ENCODE measurements around the gene LSM7. TPM values are rescaled to one million over a fixed set of nuclear protein-coding genes. Genes with fewer than 3 reads are reported as not detected.
A peak's percentile ranks its signal among the peaks of the same experiment; 100 is the strongest.

LSM7 gene
- polyA plus RNA-seq, 3 donors = 98.6 to 312 (median 132) TPM

GRCh38 chr19:2361246-2362045 lies 33.1 kb upstream of the LSM7 start:
- Mint-ChIP-seq H3K27ac (no peak overlapping the region), H3K4me1 (no peaks in the 10 kb centered on the region), H3K4me3 (no peak overlapping the region), H3K36me3 (no peaks in the 10 kb centered on the region), H3K27me3 (ENCODE audit: low read depth in 3 of 3) (peaks cover 34 to 36% (median 35%) of the 10 kb centered on the region in 3 donors), H3K9me3 (peaks cover 0 to 5% (median under 1%) of the 10 kb centered on the region in 7 donors)
- Histone ChIP-seq H3K9me3 (replicated peaks in 1 of 2; ENCODE audit: control insufficient read depth in 1 of 2, insufficient read depth in 1 of 2, low read length in 2 of 2) (no peaks in the 10 kb centered on the region), H3K4me2 (replicated peaks; ENCODE audit: extremely low read depth, low read length, poor library complexity, severe bottlenecking) (no peak overlapping the region), H4K20me1 (ENCODE audit: insufficient read depth, low read length) (no peaks in the 10 kb centered on the region), H3K4me1 (ENCODE audit: control insufficient read depth in 1 of 2, insufficient read depth in 2 of 2, low read length in 2 of 2) (no peaks in the 10 kb centered on the region), H3K27me3 (ENCODE audit: control insufficient read depth in 2 of 2, insufficient read depth in 2 of 2, low read length in 2 of 2) (peaks cover 2 to 39% of the 10 kb centered on the region in 2 donors), H2AFZ (ENCODE audit: insufficient read depth, low read depth, low read length, poor library complexity, severe bottlenecking) (no peak overlapping the region), H3K4me3 (replicated peaks in 1 of 3; ENCODE audit: low read depth in 2 of 3, low read length in 3 of 3) (no peak overlapping the region), H3K79me2 (ENCODE audit: insufficient read depth, low read length) (no peaks in the 10 kb centered on the region), H3K36me3 (replicated peaks in 1 of 2; ENCODE audit: control insufficient read depth in 1 of 2, insufficient read depth in 2 of 2, low read length in 2 of 2) (no peaks in the 10 kb centered on the region), H3K27ac (ENCODE audit: low read depth in 1 of 2, low read length in 2 of 2) (no peak overlapping the region), H3K9ac (ENCODE audit: insufficient read depth, low read length, poor library complexity, severe bottlenecking) (no peak overlapping the region)
- WGBS (ENCODE audit: insufficient coverage) = 10% methylated on average over 17 of the region's 24 CpGs
- no peak for DNase-seq
- intact Hi-C loops (cut with micrococcal nuclease) = no loop called here
- no peak for TF ChIP-seq CTCF (IDR thresholded peaks at IDR 0.05)

GRCh38 chr19:2360833-2361232 lies 32.4 kb upstream of the LSM7 start:
- no peak for DNase-seq
- H4K20me1 ChIP-seq (ENCODE audit: insufficient read depth, low read length) = no peaks in the 10 kb centered on the region
- 73% methylated on average over 3 of the region's 11 CpGs for WGBS (ENCODE audit: insufficient coverage)
- no peaks in the 10 kb centered on the region for H3K9me3 ChIP-seq (replicated peaks in 1 of 2; ENCODE audit: control insufficient read depth in 1 of 2, insufficient read depth in 1 of 2, low read length in 2 of 2)
- H3K4me2 ChIP-seq (replicated peaks; ENCODE audit: extremely low read depth, low read length, poor library complexity, severe bottlenecking) = no peak overlapping the region
- H3K9ac ChIP-seq (ENCODE audit: insufficient read depth, low read length, poor library complexity, severe bottlenecking) = no peak overlapping the region
- TF ChIP-seq CTCF (IDR thresholded peaks at IDR 0.05) = no peak
- no peak overlapping the region for H2AFZ ChIP-seq (ENCODE audit: insufficient read depth, low read depth, low read length, poor library complexity, severe bottlenecking)
- peaks cover 0 to 5% (median 0%) of the 10 kb centered on the region in 7 donors for H3K9me3 Mint-ChIP-seq
- no peaks in the 10 kb centered on the region for H3K36me3 Mint-ChIP-seq
- no peaks in the 10 kb centered on the region for H3K4me1 Mint-ChIP-seq
- H3K36me3 ChIP-seq (replicated peaks in 1 of 2; ENCODE audit: control insufficient read depth in 1 of 2, insufficient read depth in 2 of 2, low read length in 2 of 2) = no peaks in the 10 kb centered on the region
- H3K27ac Mint-ChIP-seq = no peak overlapping the region
- H3K27ac ChIP-seq (ENCODE audit: low read depth in 1 of 2, low read length in 2 of 2) = no peak overlapping the region
- no peaks in the 10 kb centered on the region for H3K79me2 ChIP-seq (ENCODE audit: insufficient read depth, low read length)
- intact Hi-C loops (cut with micrococcal nuclease) = no loop called here
- peak overlapping the region in 1 of 2 donors; percentile 66 for H3K4me3 Mint-ChIP-seq
- no peaks in the 10 kb centered on the region for H3K4me1 ChIP-seq (ENCODE audit: control insufficient read depth in 1 of 2, insufficient read depth in 2 of 2, low read length in 2 of 2)
- peaks cover 2 to 39% of the 10 kb centered on the region in 2 donors for H3K27me3 ChIP-seq (ENCODE audit: control insufficient read depth in 2 of 2, insufficient read depth in 2 of 2, low read length in 2 of 2)
- peaks cover 31 to 34% (median 32%) of the 10 kb centered on the region in 3 donors for H3K27me3 Mint-ChIP-seq (ENCODE audit: low read depth in 3 of 3)
- H3K4me3 ChIP-seq (replicated peaks in 1 of 3; ENCODE audit: low read depth in 2 of 3, low read length in 3 of 3) = no peak overlapping the region

All from CD14-positive monocyte (primary cell).